ENCODE measurements around the gene GLUD1.
"Not testable (repeated sequence)": the region's sequence is repeated elsewhere in the genome, so short reads cannot be mapped to it uniquely, and the experiment has no call there.

GRCh38 chr10:87043579-87043978 lies 51.1 kb downstream of the GLUD1 start:
- not testable (repeated sequence) for TF ChIP-seq CTCF, POLR2A (IDR thresholded peaks at IDR 0.05)
